Limb (tissue), 2 donors: ENCODE results near the gene ATXN7.

Experiments
- DNase-seq, 2 donors: peaks; one replicate each; pipeline ENCODE4 v3.0.0-alpha.2; 2016; ENCODE audit errors: extremely low spot score in 2 of 2

The ATXN7 gene

DNA sequence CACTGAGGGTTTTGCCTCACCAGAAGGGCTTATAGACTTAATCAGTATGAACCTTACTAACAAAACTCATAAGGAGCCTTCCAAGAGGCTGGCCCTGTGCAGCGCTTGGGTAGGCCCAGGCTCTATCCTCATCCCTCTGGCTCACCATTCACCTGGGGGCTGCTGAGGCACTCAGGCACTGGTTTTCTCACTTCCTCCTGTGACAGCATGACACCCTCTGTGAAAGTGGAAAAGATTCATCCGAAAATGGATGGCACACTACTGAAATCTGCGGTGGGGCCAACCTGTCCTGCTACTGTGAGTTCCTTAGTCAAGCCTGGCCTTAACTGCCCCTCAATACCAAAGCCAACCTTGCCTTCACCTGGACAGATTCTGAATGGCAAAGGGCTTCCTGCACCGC lies 118.3 kb downstream of the ATXN7 start:
- DNase-seq: no peak

DNA sequence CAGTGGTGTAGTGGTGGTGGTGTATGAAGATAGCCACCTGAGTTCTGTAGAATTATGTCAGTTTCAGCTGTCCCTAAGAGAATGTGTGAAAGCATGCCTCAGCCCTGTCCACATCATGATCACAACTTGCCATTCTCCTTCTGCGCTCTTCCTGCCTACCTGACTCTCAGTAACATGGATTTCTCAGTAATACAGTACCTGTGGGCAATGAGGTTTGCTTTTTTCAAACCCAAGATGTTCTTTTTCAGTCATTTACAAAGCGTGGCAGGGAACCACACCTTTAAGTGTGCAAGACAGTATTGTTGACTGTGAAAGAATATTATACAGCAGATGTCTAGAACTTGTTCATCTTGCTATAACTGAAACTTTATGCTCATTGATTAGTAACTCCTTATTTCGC lies 120.7 kb downstream of the ATXN7 start:
- no peak for DNase-seq

- DNase-seq: no peak
Measured at GRCh38 chr3:63986146-63986545, 122.5 kb downstream of the ATXN7 start.

- no peak for DNase-seq
Measured at GRCh38 chr3:63986831-63987230, 123.2 kb downstream of the ATXN7 start.

- DNase-seq: no peak
Measured at GRCh38 chr3:63988943-63989342, 125.3 kb downstream of the ATXN7 start.

DNA sequence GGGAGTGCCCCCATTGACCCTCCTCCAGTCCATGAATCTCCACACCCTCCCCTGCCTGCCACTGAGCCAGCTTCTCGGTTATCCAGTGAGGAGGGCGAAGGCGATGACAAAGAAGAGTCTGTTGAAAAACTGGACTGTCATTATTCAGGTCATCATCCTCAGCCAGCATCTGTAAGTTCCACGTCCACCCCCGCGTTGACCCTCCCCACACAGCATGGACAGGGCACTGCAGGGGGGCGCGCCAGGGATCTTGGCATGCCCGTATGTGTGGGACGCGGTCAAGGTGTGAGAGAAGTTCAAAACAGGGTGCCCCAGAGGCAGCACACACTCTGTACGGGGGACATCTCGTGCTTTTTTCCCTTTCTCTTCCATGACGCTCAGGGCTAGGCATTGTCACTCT lies 126.5 kb downstream of the ATXN7 start:
- DNase-seq: no peak

DNA sequence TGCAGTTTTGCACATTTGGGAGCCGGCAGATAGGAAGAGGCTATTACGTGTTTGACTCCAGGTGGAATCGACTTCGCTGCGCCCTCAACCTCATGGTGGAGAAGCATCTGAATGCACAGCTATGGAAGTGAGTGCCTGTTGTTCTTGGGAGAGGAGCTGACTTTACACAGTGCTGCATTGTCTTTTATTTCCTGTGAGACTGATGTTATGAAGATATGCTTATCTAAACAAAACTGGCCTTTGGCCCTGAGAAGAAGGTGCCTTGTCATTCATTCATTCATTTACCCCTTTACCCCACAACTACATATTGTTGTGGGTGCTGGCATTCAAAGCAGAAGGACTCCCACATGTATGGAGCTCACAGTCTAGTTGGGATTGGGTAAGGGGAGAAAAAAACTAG lies 127.1 kb downstream of the ATXN7 start:
- DNase-seq: no peak

- no peak for DNase-seq
Measured at GRCh38 chr3:63991666-63992065, 128.0 kb downstream of the ATXN7 start.

DNA sequence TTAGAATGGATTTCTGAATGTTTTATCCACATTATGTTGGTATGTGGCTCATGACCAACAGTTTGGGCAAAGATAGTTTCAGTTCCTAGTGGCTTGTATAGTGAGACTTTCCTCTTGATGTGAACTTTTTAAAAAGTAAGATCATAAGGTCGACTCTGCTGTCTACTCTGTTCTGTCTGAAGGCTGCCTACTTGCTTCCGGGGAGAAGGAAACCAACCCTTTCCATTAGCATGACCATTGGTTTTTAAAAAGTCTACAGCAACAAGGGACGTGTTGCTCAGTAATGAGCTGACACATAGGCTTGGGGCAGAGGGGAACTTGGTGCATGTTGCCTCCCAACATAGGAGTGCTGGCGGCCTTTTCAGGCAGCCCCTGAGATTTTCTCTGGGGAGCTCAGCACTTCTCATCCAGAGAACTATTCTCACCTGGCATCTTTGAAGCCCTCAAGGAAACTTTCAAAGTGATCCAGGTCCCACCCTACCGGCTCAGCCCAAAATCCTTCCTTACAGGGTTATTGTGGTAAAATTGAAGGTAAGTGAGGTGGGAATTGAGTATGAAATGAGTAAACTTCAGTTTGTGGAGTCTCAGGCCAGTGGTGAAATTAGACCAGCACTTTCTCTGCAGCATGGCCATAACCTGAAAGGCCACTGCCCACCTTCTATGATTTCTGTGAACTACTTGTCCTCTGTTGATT lies 129.0 kb downstream of the ATXN7 start:
- DNase-seq: no peak

- peak; percentile 65 to 78 for DNase-seq
Measured at GRCh38 chr3:63993653-63994079, 130.0 kb downstream of the ATXN7 start.

GRCh38 chr3:63995086-63995485 lies 131.4 kb downstream of the ATXN7 start:
- no peak for DNase-seq

DNA sequence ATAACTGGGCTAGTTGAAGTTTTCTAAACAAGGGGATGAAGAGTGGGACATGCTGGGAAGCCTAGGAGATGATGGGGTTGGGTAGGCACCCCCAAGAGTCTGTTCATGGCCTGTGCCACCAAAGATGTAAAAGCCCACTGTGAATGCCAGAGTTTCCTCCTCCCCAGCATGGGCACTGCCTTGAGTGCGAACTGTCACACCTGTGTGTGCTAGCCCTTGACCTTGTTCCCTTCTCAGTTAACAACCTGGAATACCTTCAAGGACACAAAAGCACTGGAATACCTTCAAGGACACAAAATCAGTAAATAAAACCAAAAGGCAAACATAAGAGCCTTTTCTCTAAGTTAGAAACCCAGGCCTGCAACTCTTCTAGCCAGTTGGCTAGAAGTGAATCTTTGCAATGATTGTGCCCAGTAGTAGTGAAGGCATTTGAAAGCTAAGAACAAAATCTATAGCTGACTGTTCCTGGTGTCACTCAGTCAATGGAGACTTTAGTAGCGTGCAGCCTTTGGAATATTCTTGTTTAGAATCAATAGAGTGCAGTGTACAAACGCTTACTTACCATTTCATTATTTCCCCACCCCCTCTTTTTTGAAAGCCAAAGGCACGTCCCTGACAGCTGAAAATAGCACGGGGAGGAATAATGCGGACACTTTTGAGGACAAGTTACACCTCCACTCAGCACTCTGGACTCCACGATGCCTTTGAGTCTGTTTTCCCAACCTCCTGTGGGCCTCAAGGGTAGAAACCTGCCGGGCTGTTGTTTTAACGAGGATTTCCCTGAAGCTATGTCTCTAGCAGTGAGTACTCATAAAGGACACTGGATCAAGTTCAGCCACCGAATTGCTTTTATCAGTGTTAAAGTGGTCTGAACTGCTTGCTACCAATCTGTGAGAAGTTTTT lies 135.4 kb downstream of the ATXN7 start:
- no peak for DNase-seq

GRCh38 chr3:64000453-64001055 lies 136.9 kb downstream of the ATXN7 start:
- no peak for DNase-seq

GRCh38 chr3:64002233-64002632 lies 138.6 kb downstream of the ATXN7 start:
- DNase-seq: no peak

GRCh38 chr3:64003589-64003988 lies 139.9 kb downstream of the ATXN7 start:
- no peak for DNase-seq

- no peak for DNase-seq
Measured at GRCh38 chr3:64008017-64008416, 144.3 kb downstream of the ATXN7 start.

GRCh38 chr3:64008487-64009351 lies 145.1 kb downstream of the ATXN7 start:
- no peak for DNase-seq

- DNase-seq: no peak
Measured at GRCh38 chr3:64009528-64009927, 145.9 kb downstream of the ATXN7 start.

DNA sequence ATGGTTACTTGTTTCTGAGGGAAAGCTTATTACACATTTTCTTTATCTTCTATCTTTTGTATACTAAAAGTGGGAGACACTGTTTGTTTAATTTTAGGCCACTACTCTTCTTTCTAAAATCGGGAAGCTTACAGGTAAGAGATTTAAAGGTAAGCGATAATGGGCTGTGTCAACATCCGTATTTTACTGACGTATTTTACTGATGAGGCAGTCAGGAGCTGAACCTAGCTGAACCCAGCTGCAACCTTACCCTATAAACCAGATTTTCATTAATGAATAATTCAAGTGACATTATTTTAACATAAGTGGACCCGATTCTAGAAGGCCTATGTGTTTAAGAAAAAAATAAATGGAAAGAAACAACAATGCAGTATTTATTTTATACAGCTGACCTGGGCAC lies 146.5 kb downstream of the ATXN7 start:
- no peak for DNase-seq

DNA sequence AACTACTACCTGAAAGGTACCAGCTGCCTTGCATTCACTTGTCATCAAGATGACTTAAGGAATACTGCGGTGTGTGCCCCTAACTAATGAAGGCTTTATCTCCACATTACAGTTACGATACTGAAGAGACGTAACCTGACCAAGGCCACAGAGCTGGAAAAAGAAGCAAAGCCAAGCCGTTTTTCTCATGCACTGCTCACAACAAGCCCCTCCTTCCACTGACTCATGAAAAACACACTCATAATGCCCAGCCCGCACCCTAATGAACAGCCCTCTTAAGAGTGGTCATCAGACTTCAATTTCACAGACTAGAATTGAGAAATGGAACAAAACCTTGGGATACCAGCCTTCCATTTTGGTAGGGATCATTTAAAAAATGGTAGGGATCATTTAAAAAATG lies 148.0 kb downstream of the ATXN7 start:
- DNase-seq: no peak

- DNase-seq: no peak
Measured at GRCh38 chr3:64016941-64017620, 153.4 kb downstream of the ATXN7 start.
